ENCODE results near the gene MED17.

GRCh38 chr11:93773601-93774200 is 10.4 kb upstream of the MED17 start:
- TF ChIP-seq EZH2 (IDR thresholded peaks at IDR 0.05; ENCODE audit: borderline replicate concordance, insufficient read depth, low read length, poor library complexity, severe bottlenecking) (no peak), TAF1 (IDR thresholded peaks at IDR 0.05; ENCODE audit: low read depth) (no peak), REST (IDR thresholded peaks at IDR 0.05; ENCODE audit: borderline replicate concordance) (no peak), SMC3 (conservative IDR thresholded peaks at IDR 0.05; ENCODE audit: poor library complexity) (no peak), POLR2AphosphoS5 (IDR thresholded peaks at IDR 0.05) (no peak), EP300 (conservative IDR thresholded peaks at IDR 0.05; ENCODE audit: poor library complexity, severe bottlenecking) (no peak), MXI1 (conservative IDR thresholded peaks at IDR 0.05; ENCODE audit: poor library complexity, severe bottlenecking) (no peak)
- TF ChIP-seq, protein P1, sequence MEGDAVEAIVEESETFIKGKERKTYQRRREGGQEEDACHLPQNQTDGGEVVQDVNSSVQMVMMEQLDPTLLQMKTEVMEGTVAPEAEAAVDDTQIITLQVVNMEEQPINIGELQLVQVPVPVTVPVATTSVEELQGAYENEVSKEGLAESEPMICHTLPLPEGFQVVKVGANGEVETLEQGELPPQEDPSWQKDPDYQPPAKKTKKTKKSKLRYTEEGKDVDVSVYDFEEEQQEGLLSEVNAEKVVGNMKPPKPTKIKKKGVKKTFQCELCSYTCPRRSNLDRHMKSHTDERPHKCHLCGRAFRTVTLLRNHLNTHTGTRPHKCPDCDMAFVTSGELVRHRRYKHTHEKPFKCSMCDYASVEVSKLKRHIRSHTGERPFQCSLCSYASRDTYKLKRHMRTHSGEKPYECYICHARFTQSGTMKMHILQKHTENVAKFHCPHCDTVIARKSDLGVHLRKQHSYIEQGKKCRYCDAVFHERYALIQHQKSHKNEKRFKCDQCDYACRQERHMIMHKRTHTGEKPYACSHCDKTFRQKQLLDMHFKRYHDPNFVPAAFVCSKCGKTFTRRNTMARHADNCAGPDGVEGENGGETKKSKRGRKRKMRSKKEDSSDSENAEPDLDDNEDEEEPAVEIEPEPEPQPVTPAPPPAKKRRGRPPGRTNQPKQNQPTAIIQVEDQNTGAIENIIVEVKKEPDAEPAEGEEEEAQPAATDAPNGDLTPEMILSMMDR (IDR thresholded peaks at IDR 0.05; ENCODE audit: poor library complexity, severe bottlenecking), result no peak
